Sigmoid colon (tissue), 7 donors: Measurements from ENCODE around the gene NUDT3. TPM values are rescaled to one million over a fixed set of nuclear protein-coding genes. Genes with fewer than 3 reads are reported as not detected.

ENCODE experiments used
- DNase-seq: peaks from one replicate; pipeline ENCODE4 v3.0.0-alpha.2; 2019
- H3K27ac ChIP-seq, 4 donors: fragments of 200-600 bp; sonication (generic); one replicate each; pipeline ENCODE4 v1.5.1; 2016 to 2019; ENCODE audit warnings: mild to moderate bottlenecking in 1 of 4
- H3K27me3 ChIP-seq, 3 donors: fragments of 200-600 bp; sonication (generic); one replicate each; pipeline ENCODE4 v1.5.1; 2019; ENCODE audit warnings: mild to moderate bottlenecking in 1 of 3
- H3K36me3 ChIP-seq, 4 donors: fragments of 200-600 bp; sonication (generic); one replicate each; pipeline ENCODE4 v1.5.1; 2016 to 2019
- H3K4me1 ChIP-seq, 4 donors: fragments of 200-600 bp; sonication (generic); one replicate each; pipeline ENCODE4 v1.5.1; 2017 to 2019
- H3K4me3 ChIP-seq, 4 donors: fragments of 200-600 bp; sonication (generic); one replicate each; pipeline ENCODE4 v1.5.1; 2017 to 2019; ENCODE audit warnings: mild to moderate bottlenecking in 2 of 4, moderate library complexity in 1 of 4
- H3K9me3 ChIP-seq, 4 donors: fragments of 200-600 bp in 3 of 4; sonication (generic) in 3 of 4; one replicate each; pipeline versions ENCODE4 v1.5.1 to v1.6.1; 2013 to 2019
- EP300 ChIP-seq, 4 donors: sonication (generic); formaldehyde crosslinking; IDR thresholded peaks; one replicate each; pipeline ENCODE4 v1.6.1; 2017; ENCODE audit warnings: antibody characterized with exemption in 4 of 4
- POLR2A ChIP-seq, 2 donors: fragments of 450-650 bp; IDR thresholded peaks; one replicate each; pipeline ENCODE4 v1.6.1; 2016; ENCODE audit warnings: antibody characterized with exemption in 2 of 2, mild to moderate bottlenecking in 2 of 2, moderate library complexity in 2 of 2
- POLR2AphosphoS5 ChIP-seq, 4 donors: sonication (generic); formaldehyde crosslinking; IDR thresholded peaks; one replicate each; pipeline ENCODE4 v1.6.1; 2017; ENCODE audit warnings: antibody characterized with exemption in 4 of 4
- WGBS, 2 donors: extraction: QIAGEN DNeasy Blood & Tissue Kit; methylation state at CpG; one replicate each; pipeline ENCODE4 v1.1.7; 2013; 5-methylcytosine and 5-hydroxymethylcytosine counted together
- intact Hi-C: fragments of 100-400 bp; cut with DNase I; formaldehyde crosslinking; loops from one replicate; pipeline ENCODE4 v1.15.1; 2023
- polyA plus RNA-seq, 3 donors: library from polyadenylated mRNA; stranded (reverse); fragments of 200-250 nt; gene quantifications; one replicate each; pipeline ENCODE4 v1.2.3, GENCODE V29; 2013
- small RNA-seq, 3 donors: library from RNA; depleted of rRNA; stranded (forward); fragments of <200 nt; gene quantifications; one replicate each; pipeline ENCODE3, GENCODE V24; 2016
- total RNA-seq, 4 donors: library from RNA; depleted of rRNA; stranded (reverse); fragments of >200 nt; gene quantifications; one replicate each; pipeline ENCODE4 v1.1.0, GENCODE V29; 2016
- TF ChIP-seq, protein P1 (sequence below), 4 experiments: fragments of 450-650 bp in 3 of 4; fragments of 200-600 bp in 1 of 4; IDR thresholded peaks; one replicate each; pipeline ENCODE4 v1.5.1; 2016 to 2019; ENCODE audit warnings: antibody characterized with exemption in 4 of 4, mild to moderate bottlenecking in 3 of 4, moderate library complexity in 2 of 4
- donor health status: healthy with polysubstance abuse.
- donor health status: Bipolar disorder and iron deficiency.
- donor health status: healthy.

NUDT3 gene
- total and polyA plus RNA-seq, 7 donors = 6.0 to 45.7 (median 31.4) TPM

- Histone ChIP-seq H3K4me3 (no peak overlapping the region), H3K27ac (no peak overlapping the region), H3K36me3 (no peaks in the 10 kb centered on the region), H3K27me3 (no peaks in the 10 kb centered on the region), H3K4me1 (peaks cover 0 to 16% (median 12%) of the 10 kb centered on the region in 4 donors), H3K9me3 (no peaks in the 10 kb centered on the region)
- no peak for DNase-seq
- WGBS, 2 donors = 96% methylated on average over 17 of the region's 17 CpGs
- intact Hi-C loops = no loop called here
- TF ChIP-seq EP300 (IDR thresholded peaks at IDR 0.05) (no peak), POLR2AphosphoS5 (IDR thresholded peaks at IDR 0.05) (no peak), POLR2A (IDR thresholded peaks at IDR 0.05) (no peak)
- TF ChIP-seq, protein P1, sequence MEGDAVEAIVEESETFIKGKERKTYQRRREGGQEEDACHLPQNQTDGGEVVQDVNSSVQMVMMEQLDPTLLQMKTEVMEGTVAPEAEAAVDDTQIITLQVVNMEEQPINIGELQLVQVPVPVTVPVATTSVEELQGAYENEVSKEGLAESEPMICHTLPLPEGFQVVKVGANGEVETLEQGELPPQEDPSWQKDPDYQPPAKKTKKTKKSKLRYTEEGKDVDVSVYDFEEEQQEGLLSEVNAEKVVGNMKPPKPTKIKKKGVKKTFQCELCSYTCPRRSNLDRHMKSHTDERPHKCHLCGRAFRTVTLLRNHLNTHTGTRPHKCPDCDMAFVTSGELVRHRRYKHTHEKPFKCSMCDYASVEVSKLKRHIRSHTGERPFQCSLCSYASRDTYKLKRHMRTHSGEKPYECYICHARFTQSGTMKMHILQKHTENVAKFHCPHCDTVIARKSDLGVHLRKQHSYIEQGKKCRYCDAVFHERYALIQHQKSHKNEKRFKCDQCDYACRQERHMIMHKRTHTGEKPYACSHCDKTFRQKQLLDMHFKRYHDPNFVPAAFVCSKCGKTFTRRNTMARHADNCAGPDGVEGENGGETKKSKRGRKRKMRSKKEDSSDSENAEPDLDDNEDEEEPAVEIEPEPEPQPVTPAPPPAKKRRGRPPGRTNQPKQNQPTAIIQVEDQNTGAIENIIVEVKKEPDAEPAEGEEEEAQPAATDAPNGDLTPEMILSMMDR (IDR thresholded peaks at IDR 0.05) = no peak
Measured at GRCh38 chr6:34231566-34232336, 160.7 kb downstream of the NUDT3 start.

DNA sequence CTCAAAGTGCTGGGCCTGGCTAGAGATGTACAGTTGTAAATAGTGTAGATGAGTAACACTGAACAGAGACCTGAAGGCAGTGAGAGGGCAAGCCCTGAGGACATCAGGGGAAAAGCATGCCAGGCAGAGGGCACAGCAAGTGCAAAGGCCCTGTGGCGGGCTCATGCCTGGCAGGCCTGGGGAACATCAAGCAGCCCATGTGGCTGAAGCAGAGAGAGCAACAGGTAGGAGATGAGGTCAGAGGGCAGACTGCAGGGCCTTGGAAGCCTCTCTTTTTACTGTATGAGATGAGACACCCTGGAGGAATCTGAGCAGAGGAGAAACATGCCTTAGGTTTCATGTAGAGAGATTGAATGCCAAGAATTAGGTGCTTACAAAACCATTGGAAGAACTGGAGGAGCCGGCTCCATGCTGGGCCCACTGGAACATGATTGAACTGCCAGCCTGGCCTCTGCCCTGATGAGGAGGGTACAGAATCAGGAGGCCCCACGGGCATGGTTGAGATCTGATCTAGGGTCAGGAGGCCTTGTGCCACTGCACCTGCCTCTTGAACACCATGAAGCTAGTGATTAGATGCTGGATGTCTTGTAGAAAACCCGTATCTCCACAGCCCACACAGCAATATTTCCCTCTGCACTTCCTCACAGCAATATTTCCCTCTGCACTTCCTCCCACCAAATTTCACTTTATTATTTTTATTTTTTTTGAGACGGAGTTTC is 161.7 kb downstream of the NUDT3 start:
- WGBS, 2 donors = 77 to 88% methylated on average over 5 of the region's 5 CpGs
- H3K9me3 ChIP-seq = no peaks in the 10 kb centered on the region
- no peak overlapping the region for H3K4me3 ChIP-seq
- no peak for DNase-seq
- TF ChIP-seq EP300 (IDR thresholded peaks at IDR 0.05) (no peak), POLR2AphosphoS5 (IDR thresholded peaks at IDR 0.05) (no peak), POLR2A (IDR thresholded peaks at IDR 0.05) (no peak)
- TF ChIP-seq, protein P1 (IDR thresholded peaks at IDR 0.05) = no peak
- no peak overlapping the region for H3K27ac ChIP-seq
- no peaks in the 10 kb centered on the region for H3K36me3 ChIP-seq
- H3K27me3 ChIP-seq = no peaks in the 10 kb centered on the region
- H3K4me1 ChIP-seq = peaks cover 0 to 9% (median 5%) of the 10 kb centered on the region in 4 donors
- intact Hi-C loops = no loop called here

GRCh38 chr6:34229877-34230276 is 162.6 kb downstream of the NUDT3 start:
- Histone ChIP-seq H3K9me3 (no peaks in the 10 kb centered on the region), H3K36me3 (no peaks in the 10 kb centered on the region), H3K27ac (no peak overlapping the region), H3K4me1 (no peaks in the 10 kb centered on the region), H3K4me3 (no peak overlapping the region), H3K27me3 (no peaks in the 10 kb centered on the region)
- TF ChIP-seq POLR2A (IDR thresholded peaks at IDR 0.05) (no peak), EP300 (IDR thresholded peaks at IDR 0.05) (no peak), POLR2AphosphoS5 (IDR thresholded peaks at IDR 0.05) (no peak)
- TF ChIP-seq, protein P1 (IDR thresholded peaks at IDR 0.05) = no peak
- intact Hi-C loops = no loop called here
- WGBS, 2 donors = 95 to 96% methylated on average over 8 of the region's 8 CpGs
- DNase-seq = no peak

Small RNAs within 50 kb of the gene (small RNA-seq; reads per million reads assigned to genes)
- 0 reads per million in 3 donors for gene MIR6835

Other genes starting within 250 kb of the NUDT3 start
- under 1 TPM in 1 of 4 donors, not detected in 3; 0.14 TPM for gene GRM4, start 246.6 kb downstream of the NUDT3 start, total RNA-seq
- gene GRM4, start 246.6 kb downstream of the NUDT3 start, polyA plus RNA-seq = under 1 TPM in 1 of 3 donors, not detected in 2; 0.07 TPM
- gene HMGA1, start 155.8 kb downstream of the NUDT3 start, total RNA-seq = 10 to 100 TPM in 2 of 4 donors, 1 to 10 TPM in 2; 6.9 to 12.1 (median 9.4) TPM
- 100 to 1,000 TPM in 2 of 3 donors, 10 to 100 TPM in 1; 89.7 to 311 (median 111) TPM for gene HMGA1, start 155.8 kb downstream of the NUDT3 start, polyA plus RNA-seq
- gene SMIM29, start 143.7 kb downstream of the NUDT3 start, total RNA-seq = 10 to 100 TPM; 16.8 to 34.3 (median 27.6) TPM
- 10 to 100 TPM; 22.9 to 39.0 (median 23.7) TPM for gene SMIM29, start 143.7 kb downstream of the NUDT3 start, polyA plus RNA-seq
- gene RPS10, start 33.4 kb upstream of the NUDT3 start, total RNA-seq = 1,000 to 10,000 TPM; 2,556 to 7,534 (median 4,475) TPM
- gene RPS10, start 33.4 kb upstream of the NUDT3 start, polyA plus RNA-seq = 1,000 to 10,000 TPM; 2,796 to 4,045 (median 3,510) TPM
- 1 to 10 TPM in 1 of 4 donors, under 1 TPM in 3; 0.36 to 1.9 (median 0.59) TPM for gene PACSIN1, start 73.4 kb upstream of the NUDT3 start, total RNA-seq
- under 1 TPM in 1 of 3 donors, not detected in 2; 0.89 TPM for gene PACSIN1, start 73.4 kb upstream of the NUDT3 start, polyA plus RNA-seq
- under 1 TPM in 1 of 4 donors, not detected in 3; 0.71 TPM for gene SPDEF, start 163.7 kb upstream of the NUDT3 start, total RNA-seq
- gene SPDEF, start 163.7 kb upstream of the NUDT3 start, polyA plus RNA-seq = 100 to 1,000 TPM in 1 of 3 donors, 10 to 100 TPM in 2; 43.5 to 101 (median 91.3) TPM